Panc1 (cell line): ENCODE results near the gene ZNF587B. TPM values are rescaled to one million over a fixed set of nuclear protein-coding genes. Genes with fewer than 3 reads are reported as not detected.

Source experiments
- ATAC-seq: fragments of 200-7000 bp; cut with Tn5 transposase; 2 replicates; pipeline ENCODE4 v1.9.1; 2020; ENCODE audit warnings: mild to moderate bottlenecking, moderate library complexity
- BruUV-seq: library from RNA; stranded (reverse); fragments of 400-500 nt; replicated peaks from 2 replicates; lab custom pipeline; 2021; lab: Mats Ljungman, UMichigan
- CTCF ChIA-PET: fragments of 300-600 bp; sonication (Branson Sonifier 250); formaldehyde crosslinking; loops from one replicate; lab custom pipeline; 2022; ENCODE audit warnings: antibody characterized with exemption; lab: Charles Lee
- POLR2A ChIA-PET: fragments of 300-600 bp; sonication (Branson Sonifier 250); formaldehyde crosslinking; loops from one replicate; lab custom pipeline; 2022; ENCODE audit warnings: antibody characterized with exemption; lab: Charles Lee
- DNase-seq: peaks from one replicate; pipeline ENCODE4 v3.0.0-alpha.2; 2010; ENCODE audit warnings: low read depth, low spot score
- H3K27ac ChIP-seq: 2 replicates; pipeline ENCODE4 v1.5.1; 2011; ENCODE audit warnings: mild to moderate bottlenecking, low read length, inconsistent platforms
- H3K27me3 ChIP-seq: fragments of 200-500 bp; sonication (Bioruptor generic); 2 replicates; pipeline ENCODE4 v1.6.0; 2014; ENCODE audit warnings: low read length, inconsistent platforms; ENCODE audit not compliant: control insufficient read depth, insufficient read depth
- H3K36me3 ChIP-seq: fragments of 200-500 bp; sonication (Bioruptor generic); 2 replicates; pipeline ENCODE4 v1.5.1; 2014; ENCODE audit warnings: inconsistent platforms, mild to moderate bottlenecking, low read length, moderate library complexity; ENCODE audit not compliant: control insufficient read depth, insufficient read depth
- H3K4me1 ChIP-seq: 2 replicates; pipeline ENCODE4 v1.5.1; 2011; ENCODE audit warnings: inconsistent platforms, mild to moderate bottlenecking, low read length, moderate library complexity; ENCODE audit not compliant: control insufficient read depth, insufficient read depth
- H3K4me3 ChIP-seq, 2 experiments: 2 replicates each; pipeline ENCODE4 v1.5.1; 2011 to 2012; ENCODE audit warnings: low read depth in 2 of 2, low read length in 2 of 2, mild to moderate bottlenecking in 2 of 2, inconsistent platforms in 1 of 2, moderate library complexity in 1 of 2
- H3K9me3 ChIP-seq: fragments of 200-500 bp; sonication (Bioruptor generic); 2 replicates; pipeline ENCODE4 v1.5.1; 2014; ENCODE audit warnings: low read depth, mild to moderate bottlenecking, inconsistent platforms, low read length, moderate library complexity; ENCODE audit not compliant: control insufficient read depth, insufficient read depth
- POLR2AphosphoS5 ChIP-seq: IDR thresholded peaks from 2 replicates; pipeline ENCODE4 v1.6.1; 2012; ENCODE audit warnings: mild to moderate bottlenecking, low read depth, low read length, moderate library complexity
- SIN3A ChIP-seq: IDR thresholded peaks from 2 replicates; pipeline ENCODE4 v1.6.1; 2012; ENCODE audit warnings: low read depth, mild to moderate bottlenecking, low read length, moderate library complexity, borderline replicate concordance; ENCODE audit not compliant: insufficient read depth
- TCF7L2 ChIP-seq: IDR thresholded peaks from 2 replicates; pipeline ENCODE4 v1.6.1; 2011; ENCODE audit warnings: mild to moderate bottlenecking, low read depth, low read length, inconsistent platforms
- in situ Hi-C: cut with HindIII; loops from 2 replicates; pipeline ENCODE4 v1.10.0; 2016; ENCODE audit warnings: low sequenced_read_pairs, low pct_unique_long_range_greater_than_20kb
- intact Hi-C: fragments of 100-400 bp; cut with micrococcal nuclease; formaldehyde crosslinking; loops from one replicate; pipeline ENCODE4 v1.10.0; 2022; ENCODE audit not compliant: unreplicated experiment
- total RNA-seq: library from RNA; stranded (reverse); gene quantifications from one replicate; pipeline ENCODE4 v1.2.1, GENCODE V29; 2021; ENCODE audit not compliant: unreplicated experiment
- TF ChIP-seq, protein P1 (sequence below), 2 experiments: IDR thresholded peaks; 2 replicates each; pipeline ENCODE4 v1.6.1; 2011 to 2012; ENCODE audit warnings: low read depth in 2 of 2, control low read depth in 1 of 2, low read length in 1 of 2, mild to moderate bottlenecking in 1 of 2, moderate library complexity in 1 of 2; ENCODE audit not compliant: insufficient read depth in 1 of 2
- TF ChIP-seq, protein P2 (sequence below): fragments of 450-650 bp; IDR thresholded peaks from 2 replicates; pipeline ENCODE4 v1.5.1; 2017; ENCODE audit warnings: mild to moderate bottlenecking

Gene ZNF587B
- total RNA-seq, 1 experiment from 2014 or later = 17.6 TPM

DNA sequence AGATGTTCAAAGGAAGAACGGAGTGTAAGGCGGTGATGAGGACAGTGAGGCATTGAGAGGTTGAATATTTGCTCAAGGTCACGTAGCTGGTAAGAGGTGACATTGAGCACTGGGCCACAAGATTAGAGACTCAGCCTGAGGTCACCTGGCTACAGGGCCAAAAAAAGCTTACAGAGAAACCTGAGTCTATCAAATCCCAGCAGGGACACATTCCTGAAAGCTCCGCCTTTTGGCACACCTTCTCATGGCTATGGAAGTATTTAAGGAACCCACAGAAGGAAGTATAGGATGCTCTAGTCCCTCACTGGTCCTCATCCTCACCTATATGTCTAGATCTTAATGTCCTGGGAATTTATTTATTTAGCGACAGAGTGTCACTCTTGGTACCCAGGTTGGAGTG is 43.2 kb upstream of the ZNF587B start:
- no peaks in the 10 kb centered on the region for H3K4me1 ChIP-seq
- no peak for TF ChIP-seq TCF7L2
- no peak for TF ChIP-seq POLR2AphosphoS5
- TF ChIP-seq SIN3A = no peak
- TF ChIP-seq, protein P1, sequence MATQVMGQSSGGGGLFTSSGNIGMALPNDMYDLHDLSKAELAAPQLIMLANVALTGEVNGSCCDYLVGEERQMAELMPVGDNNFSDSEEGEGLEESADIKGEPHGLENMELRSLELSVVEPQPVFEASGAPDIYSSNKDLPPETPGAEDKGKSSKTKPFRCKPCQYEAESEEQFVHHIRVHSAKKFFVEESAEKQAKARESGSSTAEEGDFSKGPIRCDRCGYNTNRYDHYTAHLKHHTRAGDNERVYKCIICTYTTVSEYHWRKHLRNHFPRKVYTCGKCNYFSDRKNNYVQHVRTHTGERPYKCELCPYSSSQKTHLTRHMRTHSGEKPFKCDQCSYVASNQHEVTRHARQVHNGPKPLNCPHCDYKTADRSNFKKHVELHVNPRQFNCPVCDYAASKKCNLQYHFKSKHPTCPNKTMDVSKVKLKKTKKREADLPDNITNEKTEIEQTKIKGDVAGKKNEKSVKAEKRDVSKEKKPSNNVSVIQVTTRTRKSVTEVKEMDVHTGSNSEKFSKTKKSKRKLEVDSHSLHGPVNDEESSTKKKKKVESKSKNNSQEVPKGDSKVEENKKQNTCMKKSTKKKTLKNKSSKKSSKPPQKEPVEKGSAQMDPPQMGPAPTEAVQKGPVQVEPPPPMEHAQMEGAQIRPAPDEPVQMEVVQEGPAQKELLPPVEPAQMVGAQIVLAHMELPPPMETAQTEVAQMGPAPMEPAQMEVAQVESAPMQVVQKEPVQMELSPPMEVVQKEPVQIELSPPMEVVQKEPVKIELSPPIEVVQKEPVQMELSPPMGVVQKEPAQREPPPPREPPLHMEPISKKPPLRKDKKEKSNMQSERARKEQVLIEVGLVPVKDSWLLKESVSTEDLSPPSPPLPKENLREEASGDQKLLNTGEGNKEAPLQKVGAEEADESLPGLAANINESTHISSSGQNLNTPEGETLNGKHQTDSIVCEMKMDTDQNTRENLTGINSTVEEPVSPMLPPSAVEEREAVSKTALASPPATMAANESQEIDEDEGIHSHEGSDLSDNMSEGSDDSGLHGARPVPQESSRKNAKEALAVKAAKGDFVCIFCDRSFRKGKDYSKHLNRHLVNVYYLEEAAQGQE (IDR thresholded peaks at IDR 0.05; ENCODE audit: insufficient read depth in 1 of 2, low read depth in 2 of 2, low read length in 1 of 2) = no peak
- TF ChIP-seq, protein P2, sequence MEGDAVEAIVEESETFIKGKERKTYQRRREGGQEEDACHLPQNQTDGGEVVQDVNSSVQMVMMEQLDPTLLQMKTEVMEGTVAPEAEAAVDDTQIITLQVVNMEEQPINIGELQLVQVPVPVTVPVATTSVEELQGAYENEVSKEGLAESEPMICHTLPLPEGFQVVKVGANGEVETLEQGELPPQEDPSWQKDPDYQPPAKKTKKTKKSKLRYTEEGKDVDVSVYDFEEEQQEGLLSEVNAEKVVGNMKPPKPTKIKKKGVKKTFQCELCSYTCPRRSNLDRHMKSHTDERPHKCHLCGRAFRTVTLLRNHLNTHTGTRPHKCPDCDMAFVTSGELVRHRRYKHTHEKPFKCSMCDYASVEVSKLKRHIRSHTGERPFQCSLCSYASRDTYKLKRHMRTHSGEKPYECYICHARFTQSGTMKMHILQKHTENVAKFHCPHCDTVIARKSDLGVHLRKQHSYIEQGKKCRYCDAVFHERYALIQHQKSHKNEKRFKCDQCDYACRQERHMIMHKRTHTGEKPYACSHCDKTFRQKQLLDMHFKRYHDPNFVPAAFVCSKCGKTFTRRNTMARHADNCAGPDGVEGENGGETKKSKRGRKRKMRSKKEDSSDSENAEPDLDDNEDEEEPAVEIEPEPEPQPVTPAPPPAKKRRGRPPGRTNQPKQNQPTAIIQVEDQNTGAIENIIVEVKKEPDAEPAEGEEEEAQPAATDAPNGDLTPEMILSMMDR = no peak
- intact Hi-C loops = no loop called here
- no peaks in the 10 kb centered on the region for H3K36me3 ChIP-seq
- ChIA-PET POLR2A (no interaction called here), CTCF (no interaction called here)
- no peak overlapping the region for H3K27ac ChIP-seq
- H3K27me3 ChIP-seq = no peaks in the 10 kb centered on the region
- BruUV-seq = no TSS peak
- H3K9me3 ChIP-seq = peaks cover 23% of the 10 kb centered on the region; the same call in 1 of the 2 replicates
- ATAC-seq (no peak), DNase-seq (no peak)
- H3K4me3 ChIP-seq = no peak overlapping the region
- in situ Hi-C loops = no loop called here

DNA sequence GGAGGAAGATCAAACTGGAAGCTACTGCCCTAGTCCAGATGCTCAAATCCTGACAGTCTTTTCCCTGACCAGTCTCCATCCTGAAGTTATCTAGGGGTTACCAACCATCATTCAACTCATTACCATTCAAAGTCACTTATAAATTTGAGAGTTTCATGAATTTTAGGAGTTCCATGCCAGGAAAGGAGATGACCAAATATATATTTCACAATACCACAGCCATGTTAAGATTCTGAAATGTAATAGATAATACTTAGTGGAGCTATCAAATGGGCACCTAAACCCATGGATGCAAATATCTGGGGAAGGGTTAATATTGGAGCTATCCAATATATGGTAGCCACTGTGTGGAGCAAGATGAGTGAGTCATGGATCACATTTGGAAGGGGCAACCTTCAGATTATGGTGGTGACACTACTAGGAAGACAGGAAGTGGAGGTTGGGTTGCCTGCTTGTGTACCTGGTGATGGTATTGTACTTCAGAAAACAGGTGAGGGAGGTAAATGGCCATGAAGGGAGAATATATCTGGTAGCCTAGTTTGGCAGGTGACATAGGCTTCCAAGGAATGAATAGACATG is 41.9 kb upstream of the ZNF587B start:
- H3K36me3 ChIP-seq = no peaks in the 10 kb centered on the region
- no peak overlapping the region for H3K4me3 ChIP-seq
- DNase-seq (no peak), ATAC-seq (no peak)
- CTCF ChIA-PET = no interaction called here
- no peaks in the 10 kb centered on the region for H3K4me1 ChIP-seq
- no peak overlapping the region for H3K27ac ChIP-seq
- POLR2A ChIA-PET = no interaction called here
- TF ChIP-seq TCF7L2 = no peak
- in situ Hi-C loops (no loop called here), intact Hi-C loops (no loop called here)
- no peaks in the 10 kb centered on the region for H3K27me3 ChIP-seq
- BruUV-seq = TSS peak; percentile 11
- H3K9me3 ChIP-seq = peaks cover 16% of the 10 kb centered on the region; the same call in 1 of the 2 replicates

DNA sequence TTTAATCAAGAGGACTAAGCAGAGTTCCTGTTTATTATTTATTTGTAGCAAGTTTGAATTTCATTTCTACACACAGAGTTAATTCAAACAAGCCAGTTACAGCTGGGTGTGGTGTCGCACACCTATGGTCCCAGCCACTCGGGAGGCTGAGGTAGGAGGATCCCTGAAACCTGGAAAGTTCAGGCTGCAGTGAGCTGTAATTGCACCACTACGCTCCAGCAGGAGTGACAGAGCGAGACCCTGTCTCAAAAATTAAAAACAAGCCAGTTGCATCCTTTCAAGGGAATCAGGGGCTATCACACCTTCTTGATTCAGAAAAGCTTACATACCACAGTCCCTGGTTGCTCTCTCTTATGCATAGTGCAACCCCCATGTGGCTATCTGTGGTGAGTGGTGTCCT is 40.8 kb upstream of the ZNF587B start:
- H3K27me3 ChIP-seq = no peaks in the 10 kb centered on the region
- peaks cover 12% of the 10 kb centered on the region; the same call in 1 of the 2 replicates for H3K9me3 ChIP-seq
- TF ChIP-seq TCF7L2 = no peak
- no peak for TF ChIP-seq SIN3A
- TF ChIP-seq POLR2AphosphoS5 = no peak
- TF ChIP-seq, protein P1 (IDR thresholded peaks at IDR 0.05; ENCODE audit: insufficient read depth in 1 of 2, low read depth in 2 of 2, low read length in 1 of 2) = no peak
- TF ChIP-seq, protein P2 = no peak
- ATAC-seq = no peak
- no peak for DNase-seq
- CTCF ChIA-PET = no interaction called here
- in situ Hi-C loops = no loop called here
- intact Hi-C loops = no loop called here
- H3K27ac ChIP-seq = no peak overlapping the region
- H3K4me1 ChIP-seq = no peaks in the 10 kb centered on the region
- H3K4me3 ChIP-seq = no peak overlapping the region
- no TSS peak for BruUV-seq
- no peaks in the 10 kb centered on the region for H3K36me3 ChIP-seq
- POLR2A ChIA-PET = no interaction called here
